Endodermal cell (in vitro differentiated cells): ENCODE measurements around the gene BHLHE23. TPM values are rescaled to one million over a fixed set of nuclear protein-coding genes. Genes with fewer than 3 reads are reported as not detected.

Source experiments
- DNase-seq: peaks from one replicate; pipeline ENCODE4 v3.0.0-alpha.2; 2017
- H3K27ac ChIP-seq: 2 replicates; pipeline ENCODE4 v1.5.1; 2013; ENCODE audit warnings: mild to moderate bottlenecking, low read depth, low read length, moderate library complexity
- H3K27me3 ChIP-seq: 2 replicates; pipeline ENCODE4 v1.6.1; 2013; ENCODE audit warnings: mild to moderate bottlenecking, low read length, moderate library complexity; ENCODE audit not compliant: insufficient read depth, control insufficient read depth, poor library complexity, severe bottlenecking
- H3K36me3 ChIP-seq: 2 replicates; pipeline ENCODE4 v1.7.0; 2013; ENCODE audit warnings: mild to moderate bottlenecking, low read length, moderate library complexity; ENCODE audit not compliant: control insufficient read depth, insufficient read depth
- H3K4me1 ChIP-seq: one replicate; pipeline ENCODE4 v1.7.0; 2013; ENCODE audit warnings: low read length; ENCODE audit not compliant: control insufficient read depth, insufficient read depth
- H3K4me3 ChIP-seq: 2 replicates; pipeline ENCODE4 v1.5.1; 2013; ENCODE audit warnings: mild to moderate bottlenecking, low read length, moderate library complexity
- H3K9ac ChIP-seq: 2 replicates; pipeline ENCODE4 v1.6.1; 2013; ENCODE audit warnings: mild to moderate bottlenecking, low read length, moderate library complexity; ENCODE audit not compliant: poor library complexity, severe bottlenecking; ENCODE audit errors: extremely low read depth
- H3K9me3 ChIP-seq: 2 replicates; pipeline ENCODE4 v1.6.1; 2013; ENCODE audit warnings: mild to moderate bottlenecking, low read length, moderate library complexity; ENCODE audit not compliant: control insufficient read depth
- H3K27ac Mint-ChIP-seq: 2 replicates; pipeline ENCODE4 v1.8.0; 2020; ENCODE audit warnings: mixed read lengths
- H3K27me3 Mint-ChIP-seq: 2 replicates; pipeline ENCODE4 v1.8.0; 2021; ENCODE audit warnings: mild to moderate bottlenecking, mixed read lengths; ENCODE audit not compliant: insufficient read depth
- H3K36me3 Mint-ChIP-seq: 2 replicates; pipeline ENCODE4 v1.8.0; 2020; ENCODE audit warnings: low read depth, mixed read lengths
- H3K4me1 Mint-ChIP-seq: 2 replicates; pipeline ENCODE4 v1.8.0; 2020; ENCODE audit warnings: mixed read lengths
- H3K4me3 Mint-ChIP-seq: 2 replicates; pipeline ENCODE4 v1.8.0; 2020; ENCODE audit warnings: mild to moderate bottlenecking, moderate library complexity, mixed read lengths
- H3K9me3 Mint-ChIP-seq: 2 replicates; pipeline ENCODE4 v1.8.0; 2020; ENCODE audit warnings: mild to moderate bottlenecking, mixed read lengths
- CTCF ChIP-seq: fragments of 200-600 bp; sonication (generic); conservative IDR thresholded peaks from 2 replicates; pipeline ENCODE4 v1.5.0; 2021; ENCODE audit warnings: antibody characterized with exemption, mild to moderate bottlenecking
- WGBS, 2 experiments: methylation state at CpG; one replicate each; pipeline versions ENCODE4 v1.1.5 to v1.1.7; 2013; ENCODE audit warnings: missing lambda C conversion rate in 2 of 2, mixed read lengths in 1 of 2; ENCODE audit not compliant: insufficient coverage in 1 of 2, insufficient read length in 1 of 2; 5-methylcytosine and 5-hydroxymethylcytosine counted together
- total RNA-seq, 2 donors: library from RNA; stranded (reverse); fragmentation: NEBNext Ultra II Directional in 1 of 2; extraction: Animal tissue kit (Norgen Biotek cat#: 25700) in 1 of 2; gene quantifications; 2 replicates in 1 of 2; 3 replicates in 1 of 2; pipeline ENCODE4 v1.2.1, GENCODE V29; 2021

The BHLHE23 gene
- total RNA-seq, 2 donors from 2014 or later = not detected

- no peak overlapping the region for H3K9ac ChIP-seq
- Mint-ChIP-seq H3K27ac (no peak overlapping the region), H3K4me3 (no peak overlapping the region), H3K27me3 (peaks cover 11% of the 10 kb centered on the region), H3K9me3 (peaks cover 18% of the 10 kb centered on the region), H3K4me1 (peaks cover 3% of the 10 kb centered on the region), H3K36me3 (no peaks in the 10 kb centered on the region)
- no peak overlapping the region for H3K27ac ChIP-seq
- peaks cover 2% of the 10 kb centered on the region for H3K4me1 ChIP-seq
- no peaks in the 10 kb centered on the region for H3K27me3 ChIP-seq
- H3K4me3 ChIP-seq = no peak overlapping the region
- no peak for DNase-seq
- TF ChIP-seq CTCF = no peak
- no peaks in the 10 kb centered on the region for H3K36me3 ChIP-seq
- H3K9me3 ChIP-seq = no peaks in the 10 kb centered on the region
- WGBS, 2 experiments = 92 to 96% methylated on average over 10 of the region's 10 CpGs
Observed at GRCh38 chr20:63047946-63048345, 41.2 kb upstream of the BHLHE23 start.

- DNase-seq = no peak
- TF ChIP-seq CTCF = no peak
- peaks cover 2% of the 10 kb centered on the region for H3K4me1 Mint-ChIP-seq
Observed at GRCh38 chr20:63047267-63047666, 40.5 kb upstream of the BHLHE23 start.

GRCh38 chr20:63046841-63047240 lies 40.1 kb upstream of the BHLHE23 start:
- Histone ChIP-seq H3K9ac (no peak overlapping the region), H3K4me3 (no peak overlapping the region), H3K36me3 (no peaks in the 10 kb centered on the region), H3K9me3 (no peaks in the 10 kb centered on the region), H3K27me3 (no peaks in the 10 kb centered on the region), H3K4me1 (no peaks in the 10 kb centered on the region), H3K27ac (no peak overlapping the region)
- H3K36me3 Mint-ChIP-seq = no peaks in the 10 kb centered on the region
- H3K9me3 Mint-ChIP-seq = peaks cover 18% of the 10 kb centered on the region
- 89 to 92% methylated on average over 9 of the region's 9 CpGs for WGBS, 2 experiments
- DNase-seq = no peak
- H3K27ac Mint-ChIP-seq = no peak overlapping the region
- H3K27me3 Mint-ChIP-seq = peaks cover 11% of the 10 kb centered on the region
- no peaks in the 10 kb centered on the region for H3K4me1 Mint-ChIP-seq
- H3K4me3 Mint-ChIP-seq = no peak overlapping the region
- TF ChIP-seq CTCF = no peak

More at GRCh38 chr20:63047267-63047666, 40.5 kb upstream of the BHLHE23 start:
- H3K9me3 Mint-ChIP-seq = peaks cover 18% of the 10 kb centered on the region
- no peak overlapping the region for H3K27ac Mint-ChIP-seq
- Histone ChIP-seq H3K27ac (no peak overlapping the region), H3K9me3 (no peaks in the 10 kb centered on the region), H3K27me3 (no peaks in the 10 kb centered on the region), H3K4me1 (no peaks in the 10 kb centered on the region), H3K4me3 (no peak overlapping the region), H3K9ac (no peak overlapping the region), H3K36me3 (no peaks in the 10 kb centered on the region)
- H3K36me3 Mint-ChIP-seq = no peaks in the 10 kb centered on the region
- H3K27me3 Mint-ChIP-seq = peaks cover 11% of the 10 kb centered on the region
- no peak overlapping the region for H3K4me3 Mint-ChIP-seq
- WGBS, 2 experiments = 95% methylated on average over 10 of the region's 10 CpGs
